Measurements from ENCODE around the gene GP1BB.
"Not testable (repeated sequence)": the region's sequence is repeated elsewhere in the genome, so short reads cannot be mapped to it uniquely, and the experiment has no call there.

The GP1BB gene

DNA sequence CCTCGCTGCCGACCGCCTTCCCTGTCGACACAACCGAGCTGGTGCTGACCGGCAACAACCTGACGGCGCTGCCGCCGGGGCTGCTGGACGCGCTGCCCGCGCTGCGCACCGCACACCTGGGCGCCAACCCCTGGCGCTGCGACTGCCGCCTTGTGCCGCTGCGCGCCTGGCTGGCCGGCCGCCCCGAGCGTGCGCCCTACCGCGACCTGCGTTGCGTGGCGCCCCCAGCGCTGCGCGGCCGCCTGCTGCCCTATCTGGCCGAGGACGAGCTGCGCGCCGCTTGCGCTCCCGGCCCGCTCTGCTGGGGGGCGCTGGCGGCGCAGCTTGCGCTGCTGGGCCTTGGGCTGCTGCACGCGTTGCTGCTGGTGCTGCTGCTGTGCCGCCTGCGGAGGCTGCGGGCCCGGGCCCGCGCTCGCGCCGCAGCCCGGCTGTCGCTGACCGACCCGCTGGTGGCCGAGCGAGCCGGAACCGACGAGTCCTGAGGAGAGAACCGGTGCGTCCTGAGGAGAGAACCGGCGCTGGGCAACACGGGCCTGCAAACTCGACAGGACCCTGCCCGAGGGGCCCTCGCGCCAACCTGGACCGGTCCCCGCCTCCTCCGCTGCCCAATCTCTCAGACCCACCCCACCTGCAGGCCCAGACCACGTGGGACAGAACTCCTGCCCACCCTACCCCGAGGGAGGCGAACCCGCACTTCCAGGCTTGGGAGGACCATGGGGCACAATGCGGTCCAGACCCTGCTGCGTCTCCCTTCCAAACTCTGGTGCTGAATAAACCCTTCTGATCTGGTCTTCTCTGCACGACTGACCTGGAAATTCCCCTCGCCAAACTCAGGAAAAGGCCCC, 866 bp downstream of the GP1BB start:
- FAIRE-seq (no peak), DNase-seq (ENCODE audit: insufficient read length, low spot score) (no peak)
- TF ChIP-seq, protein P1, sequence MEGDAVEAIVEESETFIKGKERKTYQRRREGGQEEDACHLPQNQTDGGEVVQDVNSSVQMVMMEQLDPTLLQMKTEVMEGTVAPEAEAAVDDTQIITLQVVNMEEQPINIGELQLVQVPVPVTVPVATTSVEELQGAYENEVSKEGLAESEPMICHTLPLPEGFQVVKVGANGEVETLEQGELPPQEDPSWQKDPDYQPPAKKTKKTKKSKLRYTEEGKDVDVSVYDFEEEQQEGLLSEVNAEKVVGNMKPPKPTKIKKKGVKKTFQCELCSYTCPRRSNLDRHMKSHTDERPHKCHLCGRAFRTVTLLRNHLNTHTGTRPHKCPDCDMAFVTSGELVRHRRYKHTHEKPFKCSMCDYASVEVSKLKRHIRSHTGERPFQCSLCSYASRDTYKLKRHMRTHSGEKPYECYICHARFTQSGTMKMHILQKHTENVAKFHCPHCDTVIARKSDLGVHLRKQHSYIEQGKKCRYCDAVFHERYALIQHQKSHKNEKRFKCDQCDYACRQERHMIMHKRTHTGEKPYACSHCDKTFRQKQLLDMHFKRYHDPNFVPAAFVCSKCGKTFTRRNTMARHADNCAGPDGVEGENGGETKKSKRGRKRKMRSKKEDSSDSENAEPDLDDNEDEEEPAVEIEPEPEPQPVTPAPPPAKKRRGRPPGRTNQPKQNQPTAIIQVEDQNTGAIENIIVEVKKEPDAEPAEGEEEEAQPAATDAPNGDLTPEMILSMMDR (IDR thresholded peaks at IDR 0.05; ENCODE audit: insufficient read depth, missing control alignments) = no peak

DNA sequence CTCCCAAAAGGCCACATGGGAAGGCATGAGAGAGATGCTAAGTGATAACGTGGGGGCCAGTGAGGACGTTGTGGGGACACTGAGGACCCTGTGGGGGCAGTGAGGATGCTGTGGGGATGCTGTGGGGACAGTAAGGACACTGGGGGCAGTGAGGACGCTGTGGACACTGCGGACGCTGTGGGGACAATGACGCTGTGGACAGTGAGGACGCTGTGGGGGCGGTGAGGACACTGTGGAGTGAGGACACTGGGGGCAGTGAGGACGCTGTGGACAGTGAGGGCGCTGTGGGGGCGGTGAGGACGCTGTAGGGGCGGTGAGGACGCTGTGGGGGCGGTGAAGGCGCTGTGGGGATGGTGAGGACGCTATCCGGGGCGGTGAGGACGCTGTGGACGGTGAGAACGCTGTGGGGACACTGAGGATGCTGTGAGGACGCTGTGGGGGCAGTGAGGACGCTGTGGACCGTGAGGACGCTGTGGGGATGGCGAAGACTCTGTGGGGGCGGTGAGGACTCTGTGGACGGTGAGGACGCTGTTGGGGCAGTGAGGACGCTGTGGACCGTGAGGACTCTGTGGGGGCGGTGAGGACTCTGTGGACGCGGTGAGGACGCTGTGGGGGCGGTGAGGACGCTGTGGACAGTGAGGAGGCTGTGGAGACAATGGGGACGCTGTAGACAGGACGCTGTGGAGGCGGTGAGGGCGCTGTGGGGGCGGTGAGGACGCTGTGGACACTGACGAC, 1.8 kb downstream of the GP1BB start:
- DNase-seq (ENCODE audit: insufficient read length, low spot score) = no peak
- TF ChIP-seq, protein P1 (IDR thresholded peaks at IDR 0.05; ENCODE audit: insufficient read depth, missing control alignments) = no peak
- no peak for FAIRE-seq

DNA sequence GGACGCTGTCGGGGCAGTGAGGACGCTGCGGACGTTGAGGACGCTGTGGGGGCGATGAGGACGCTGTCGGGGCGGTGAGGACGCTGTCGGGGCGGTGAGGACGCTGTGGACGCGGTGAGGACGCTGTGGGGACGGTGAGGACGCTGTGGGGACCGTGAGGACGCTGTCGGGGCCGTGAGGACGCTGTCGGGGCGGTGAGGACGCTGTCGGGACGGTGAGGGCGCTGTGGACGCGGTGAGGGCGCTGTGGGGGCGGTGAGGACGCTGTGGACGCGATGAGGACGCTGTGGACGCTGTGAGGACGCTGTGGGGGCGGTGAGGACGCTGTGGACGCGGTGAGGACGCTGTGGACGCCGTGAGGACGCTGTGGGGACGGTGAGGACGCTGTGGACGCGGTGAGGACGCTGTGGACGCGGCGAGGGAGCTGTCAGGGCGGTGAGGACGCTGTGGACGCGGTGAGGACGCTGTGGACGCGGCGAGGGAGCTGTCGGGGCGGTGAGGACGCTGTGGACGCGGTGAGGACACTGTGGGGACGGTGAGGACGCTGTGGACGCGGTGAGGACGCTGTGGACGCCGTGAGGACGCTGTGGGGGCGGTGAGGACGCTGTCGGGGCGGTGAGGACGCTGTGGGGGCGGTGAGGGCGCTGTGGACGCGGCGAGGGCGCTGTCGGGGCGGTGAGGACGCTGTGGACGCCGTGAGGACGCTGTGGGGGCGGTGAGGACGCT, 2.9 kb downstream of the GP1BB start:
- DNase-seq (ENCODE audit: insufficient read length, low spot score); FAIRE-seq: not testable (repeated sequence)

DNA sequence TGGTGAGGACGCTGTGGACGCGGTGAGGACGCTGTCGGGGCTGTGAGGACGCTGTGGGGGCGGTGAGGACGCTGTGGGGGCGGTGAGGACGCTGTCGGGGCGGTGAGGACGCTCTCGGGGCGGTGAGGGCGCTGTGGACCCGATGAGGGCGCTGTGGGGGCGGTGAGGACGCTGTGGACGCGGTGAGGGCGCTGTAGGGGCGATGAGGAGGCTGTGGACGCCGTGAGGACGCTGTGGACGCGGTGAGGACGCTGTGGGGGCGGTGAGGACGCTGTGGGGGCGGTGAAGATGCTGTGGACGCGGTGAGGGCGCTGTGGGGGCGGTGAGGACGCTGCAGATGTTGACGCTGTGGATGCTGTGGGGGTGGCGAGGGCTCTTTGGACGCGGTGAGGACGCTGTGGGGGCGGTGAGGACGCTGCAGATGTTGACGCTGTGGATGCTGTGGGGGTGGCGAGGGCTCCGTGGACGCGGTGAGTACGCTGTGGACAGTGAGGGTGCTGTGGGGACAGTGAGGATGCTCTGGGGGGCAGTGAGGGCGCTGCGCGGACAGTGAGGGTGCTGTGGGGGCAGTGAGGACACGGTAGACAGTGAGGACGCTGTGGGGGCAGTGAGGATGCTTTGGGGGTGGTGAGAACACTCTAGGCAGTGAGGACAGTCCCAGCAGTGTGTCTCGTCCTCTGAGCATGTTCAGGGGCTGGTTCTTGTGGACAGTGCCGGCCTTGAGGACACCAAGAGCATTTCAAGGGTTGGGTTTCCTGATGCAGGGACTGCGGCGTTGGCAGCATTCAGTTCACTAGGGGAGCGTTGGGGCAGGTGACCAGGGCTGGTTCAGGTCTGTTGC, 4.2 kb downstream of the GP1BB start:
- TF ChIP-seq, protein P1 (IDR thresholded peaks at IDR 0.05; ENCODE audit: insufficient read depth, missing control alignments) = no peak
- DNase-seq (ENCODE audit: insufficient read length, low spot score) (no peak), FAIRE-seq (no peak)

DNA sequence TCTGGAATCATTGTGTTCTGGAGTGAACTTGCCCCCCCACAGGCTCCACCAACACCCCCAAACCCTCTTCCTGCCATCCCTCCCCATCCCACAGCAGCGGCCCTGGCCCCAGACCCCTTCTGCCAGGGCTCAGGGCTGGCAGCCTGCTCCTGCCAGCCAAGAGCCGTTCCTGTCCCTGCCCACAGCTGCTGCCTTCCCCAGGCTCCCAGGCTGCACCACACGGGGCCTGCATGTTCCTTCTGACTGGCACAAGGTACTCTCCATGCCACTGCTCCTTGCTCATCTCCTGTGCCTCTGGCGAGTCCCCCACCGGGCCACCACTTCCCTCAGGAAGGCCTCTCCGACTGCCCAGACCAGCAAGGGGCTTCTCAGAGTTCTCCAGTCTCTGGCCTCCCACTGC, 4.9 kb downstream of the GP1BB start:
- DNase-seq (ENCODE audit: insufficient read length, low spot score) = no peak
- TF ChIP-seq, protein P1 (IDR thresholded peaks at IDR 0.05; ENCODE audit: insufficient read depth, missing control alignments) = no peak
- FAIRE-seq = no peak

DNA sequence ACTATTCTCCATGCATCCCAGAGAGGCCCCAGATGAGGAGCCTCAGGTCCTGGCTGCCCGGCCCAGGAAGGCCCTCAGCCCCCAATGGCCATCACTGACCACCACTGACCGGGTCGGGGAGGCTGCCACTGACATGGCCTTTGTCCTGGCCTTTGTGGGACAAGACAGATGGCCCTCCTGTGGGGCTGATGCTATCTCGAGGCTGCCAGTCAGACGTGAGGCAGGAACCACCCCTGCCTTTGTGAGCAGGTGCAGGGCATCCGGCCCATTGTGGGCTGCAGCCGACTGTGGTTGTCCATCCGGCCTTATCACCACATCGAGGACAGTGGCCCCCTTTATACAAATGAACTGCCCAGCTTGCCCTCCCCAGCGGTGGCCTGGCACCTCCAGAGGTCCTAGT, 5.5 kb downstream of the GP1BB start:
- DNase-seq (ENCODE audit: insufficient read length, low spot score) = no peak
- no peak for FAIRE-seq
- TF ChIP-seq, protein P1 (IDR thresholded peaks at IDR 0.05; ENCODE audit: insufficient read depth, missing control alignments) = no peak

DNA sequence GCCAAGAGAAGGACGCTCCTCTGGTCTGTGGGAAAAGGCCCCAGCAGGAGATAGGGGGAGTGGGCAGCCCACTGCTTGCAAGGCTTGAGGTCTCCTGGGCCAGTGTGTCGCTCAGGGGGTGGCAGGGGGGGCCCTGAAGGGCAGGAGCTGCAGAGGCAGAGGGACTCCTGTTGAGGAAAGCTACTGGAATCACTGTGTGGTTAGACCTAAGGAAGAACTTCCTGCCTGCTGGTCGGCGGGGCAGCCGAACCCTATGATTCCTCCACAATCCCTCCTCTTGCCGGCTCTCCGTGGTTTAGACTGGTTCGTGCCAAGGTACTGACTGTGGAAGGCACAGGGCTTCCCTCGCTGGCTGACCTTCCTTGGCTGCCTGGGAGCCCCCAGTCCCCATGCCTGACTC, 6.2 kb downstream of the GP1BB start:
- no peak for FAIRE-seq
- TF ChIP-seq, protein P1 (IDR thresholded peaks at IDR 0.05; ENCODE audit: insufficient read depth, missing control alignments) = no peak
- no peak for DNase-seq (ENCODE audit: insufficient read length, low spot score)

Measured in D721Med (cell line).